Peyer's patch (tissue), 4 donors: ENCODE measurements around the gene REC114.

Source experiments
- POLR2A ChIP-seq, 2 donors: fragments of 450-650 bp; IDR thresholded peaks; one replicate each; pipeline ENCODE4 v1.5.1; 2017; ENCODE audit warnings: antibody characterized with exemption in 2 of 2, mild to moderate bottlenecking in 2 of 2, moderate library complexity in 2 of 2
- TF ChIP-seq, protein P1 (sequence below), 6 experiments: fragments of 450-650 bp in 4 of 6; fragments of 200-600 bp in 2 of 6; sonication (generic) in 1 of 6; IDR thresholded peaks; one replicate each; pipeline ENCODE4 v1.5.1; 2017 to 2019; ENCODE audit warnings: antibody characterized with exemption in 6 of 6, mild to moderate bottlenecking in 3 of 6, moderate library complexity in 1 of 6

DNA sequence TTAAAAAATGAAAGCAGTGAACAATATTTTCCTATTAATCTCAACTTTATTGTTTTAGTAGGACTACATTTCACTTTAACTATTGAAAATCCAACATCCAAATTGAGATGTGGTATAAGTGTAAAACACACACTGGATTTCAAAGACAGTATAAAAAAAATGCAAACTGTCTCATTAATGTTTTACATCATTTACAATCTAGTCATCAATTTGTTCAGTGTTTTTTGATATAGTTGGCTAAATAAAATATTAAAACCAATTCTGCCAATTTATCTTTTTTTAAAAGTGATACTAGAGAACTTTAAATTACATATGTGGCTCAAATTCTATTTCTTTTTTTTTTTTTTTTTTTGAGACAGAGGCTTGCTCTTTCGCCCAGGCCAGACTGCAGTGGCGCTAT lies 95.2 kb downstream of the REC114 start:
- TF ChIP-seq, protein P1, sequence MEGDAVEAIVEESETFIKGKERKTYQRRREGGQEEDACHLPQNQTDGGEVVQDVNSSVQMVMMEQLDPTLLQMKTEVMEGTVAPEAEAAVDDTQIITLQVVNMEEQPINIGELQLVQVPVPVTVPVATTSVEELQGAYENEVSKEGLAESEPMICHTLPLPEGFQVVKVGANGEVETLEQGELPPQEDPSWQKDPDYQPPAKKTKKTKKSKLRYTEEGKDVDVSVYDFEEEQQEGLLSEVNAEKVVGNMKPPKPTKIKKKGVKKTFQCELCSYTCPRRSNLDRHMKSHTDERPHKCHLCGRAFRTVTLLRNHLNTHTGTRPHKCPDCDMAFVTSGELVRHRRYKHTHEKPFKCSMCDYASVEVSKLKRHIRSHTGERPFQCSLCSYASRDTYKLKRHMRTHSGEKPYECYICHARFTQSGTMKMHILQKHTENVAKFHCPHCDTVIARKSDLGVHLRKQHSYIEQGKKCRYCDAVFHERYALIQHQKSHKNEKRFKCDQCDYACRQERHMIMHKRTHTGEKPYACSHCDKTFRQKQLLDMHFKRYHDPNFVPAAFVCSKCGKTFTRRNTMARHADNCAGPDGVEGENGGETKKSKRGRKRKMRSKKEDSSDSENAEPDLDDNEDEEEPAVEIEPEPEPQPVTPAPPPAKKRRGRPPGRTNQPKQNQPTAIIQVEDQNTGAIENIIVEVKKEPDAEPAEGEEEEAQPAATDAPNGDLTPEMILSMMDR (IDR thresholded peaks at IDR 0.05), result no peak
- TF ChIP-seq POLR2A (IDR thresholded peaks at IDR 0.05), result no peak
